ENCODE measurements around the gene PHF23.

DNA sequence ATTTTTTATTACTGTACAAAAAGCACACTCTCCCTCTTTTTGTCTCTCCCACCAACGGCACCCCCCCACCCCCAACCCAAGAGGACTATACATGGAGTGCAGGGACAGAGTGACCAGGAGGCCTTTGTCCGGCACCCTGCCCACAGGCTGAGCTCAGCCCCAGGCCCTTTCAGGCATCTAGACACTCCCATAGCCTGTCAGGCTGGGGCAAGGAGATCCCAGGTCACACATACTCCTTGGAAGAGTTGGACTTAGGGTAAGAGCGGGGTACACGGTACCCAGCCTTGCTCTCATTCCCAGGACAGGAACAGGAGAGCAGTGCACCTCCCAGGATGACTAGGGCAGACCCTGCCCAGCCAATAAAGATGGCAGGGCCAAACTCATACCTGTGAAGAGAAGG, 20.9 kb upstream of the PHF23 start:
- TF ChIP-seq, protein P1, sequence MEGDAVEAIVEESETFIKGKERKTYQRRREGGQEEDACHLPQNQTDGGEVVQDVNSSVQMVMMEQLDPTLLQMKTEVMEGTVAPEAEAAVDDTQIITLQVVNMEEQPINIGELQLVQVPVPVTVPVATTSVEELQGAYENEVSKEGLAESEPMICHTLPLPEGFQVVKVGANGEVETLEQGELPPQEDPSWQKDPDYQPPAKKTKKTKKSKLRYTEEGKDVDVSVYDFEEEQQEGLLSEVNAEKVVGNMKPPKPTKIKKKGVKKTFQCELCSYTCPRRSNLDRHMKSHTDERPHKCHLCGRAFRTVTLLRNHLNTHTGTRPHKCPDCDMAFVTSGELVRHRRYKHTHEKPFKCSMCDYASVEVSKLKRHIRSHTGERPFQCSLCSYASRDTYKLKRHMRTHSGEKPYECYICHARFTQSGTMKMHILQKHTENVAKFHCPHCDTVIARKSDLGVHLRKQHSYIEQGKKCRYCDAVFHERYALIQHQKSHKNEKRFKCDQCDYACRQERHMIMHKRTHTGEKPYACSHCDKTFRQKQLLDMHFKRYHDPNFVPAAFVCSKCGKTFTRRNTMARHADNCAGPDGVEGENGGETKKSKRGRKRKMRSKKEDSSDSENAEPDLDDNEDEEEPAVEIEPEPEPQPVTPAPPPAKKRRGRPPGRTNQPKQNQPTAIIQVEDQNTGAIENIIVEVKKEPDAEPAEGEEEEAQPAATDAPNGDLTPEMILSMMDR (IDR thresholded peaks at IDR 0.05), result no peak
- TF ChIP-seq POLR2A (IDR thresholded peaks at IDR 0.05), result no peak
